ENCODE results near the gene ADCY4.
"Not testable (repeated sequence)": the region's sequence is repeated elsewhere in the genome, so short reads cannot be mapped to it uniquely, and the experiment has no call there.

ADCY4 gene

GRCh38 chr14:24334431-24335291, at the start of gene ADCY4:
Gene ADCY4, minus strand, starts transcription at chr14:24335071. Its CDS starts 419 bp downstream, at chr14:24334652.
- DNase-seq: no peak

- DNase-seq: no peak
Measured at GRCh38 chr14:24384169-24384568, 49.3 kb upstream of the ADCY4 start.

- no peak for DNase-seq
Measured at GRCh38 chr14:24382064-24382371, 47.1 kb upstream of the ADCY4 start.

GRCh38 chr14:24381363-24382063, 46.6 kb upstream of the ADCY4 start:
- no peak for DNase-seq

GRCh38 chr14:24379907-24380730, 45.2 kb upstream of the ADCY4 start:
- no peak for DNase-seq

GRCh38 chr14:24378981-24379906, 44.4 kb upstream of the ADCY4 start:
- DNase-seq: no peak

- DNase-seq: no peak
Measured at GRCh38 chr14:24378327-24378726, 43.5 kb upstream of the ADCY4 start.

- DNase-seq: no peak
Measured at GRCh38 chr14:24377657-24378056, 42.8 kb upstream of the ADCY4 start.

- DNase-seq: no peak
Measured at GRCh38 chr14:24377126-24377525, 42.3 kb upstream of the ADCY4 start.

GRCh38 chr14:24376448-24377070, 41.7 kb upstream of the ADCY4 start:
- no peak for DNase-seq

GRCh38 chr14:24372701-24373416, 38.0 kb upstream of the ADCY4 start:
- no peak for DNase-seq

GRCh38 chr14:24371605-24372004, 36.7 kb upstream of the ADCY4 start:
- DNase-seq: not testable (repeated sequence)

- no peak for DNase-seq
Measured at GRCh38 chr14:24370748-24371147, 35.9 kb upstream of the ADCY4 start.

- no peak for DNase-seq
Measured at GRCh38 chr14:24369907-24370687, 35.2 kb upstream of the ADCY4 start.

- no peak for DNase-seq
Measured at GRCh38 chr14:24369463-24369862, 34.6 kb upstream of the ADCY4 start.

GRCh38 chr14:24368562-24369252, 33.8 kb upstream of the ADCY4 start:
- DNase-seq: no peak

- no peak for DNase-seq
Measured at GRCh38 chr14:24368212-24368561, 33.3 kb upstream of the ADCY4 start.

- DNase-seq: no peak
Measured at GRCh38 chr14:24367514-24368211, 32.8 kb upstream of the ADCY4 start, which contains the start of gene NFATC4. Gene NFATC4, plus strand, starts transcription at chr14:24368184. Its CDS starts 157 bp downstream, at chr14:24368341.

All from AML-193 (cell line).